ENCODE data around the gene CACNA1C. TPM values are rescaled to one million over a fixed set of nuclear protein-coding genes. Genes with fewer than 3 reads are reported as not detected.

CACNA1C gene
- total RNA-seq, 1 experiment from 2014 or later = 1.1 TPM

DNA sequence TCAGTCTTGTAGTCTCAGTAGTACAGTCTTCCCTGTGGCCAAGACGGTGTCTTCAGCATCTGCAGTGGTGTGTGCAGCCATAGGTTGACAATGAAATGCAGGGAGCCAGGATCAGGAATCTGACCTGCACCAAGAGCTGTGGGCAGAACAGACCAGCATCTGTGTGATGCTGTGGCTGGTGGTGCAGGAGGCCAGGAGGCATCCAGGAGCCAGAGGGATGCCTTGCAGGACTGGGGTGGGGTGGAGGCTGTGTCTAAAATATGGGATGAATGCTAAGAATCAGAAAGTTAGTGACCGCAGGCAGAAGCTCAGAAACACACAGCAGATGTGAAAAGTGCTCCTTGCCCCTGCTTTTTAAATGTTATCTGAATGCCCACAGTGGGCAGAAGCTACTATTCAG is 209.7 kb downstream of the CACNA1C start:
- Mint-ChIP-seq H3K4me3 (no peak overlapping the region), H3K27ac (no peak overlapping the region), H3K27me3 (ENCODE audit: low read depth) (no peaks in the 10 kb centered on the region), H3K36me3 (ENCODE audit: insufficient read depth in 1 of 3, low read depth in 3 of 3) (no peaks in the 10 kb centered on the region), H3K9me3 (peaks cover 0 to 3% of the 10 kb centered on the region in 2 experiments; a peak in 2 of 5 replicates), H3K4me1 (peaks cover 9 to 18% of the 10 kb centered on the region in 2 experiments)
- Histone ChIP-seq H3K18ac (ENCODE audit: insufficient read length, low read depth, low read length) (no peak overlapping the region), H3K4ac (ENCODE audit: low read depth, low read length) (no peak overlapping the region), H3K4me1 (ENCODE audit: insufficient read depth, low read length) (no peaks in the 10 kb centered on the region), H3K56ac (ENCODE audit: insufficient read length, low read depth, low read length) (no peak overlapping the region), H4K8ac (replicated peaks; ENCODE audit: insufficient read length, low read depth, low read length) (no peak overlapping the region), H4K20me1 (ENCODE audit: control insufficient read depth, insufficient read depth, insufficient read length) (no peaks in the 10 kb centered on the region), H2BK5ac (ENCODE audit: insufficient read length, low read length) (no peak overlapping the region), H2AK5ac (ENCODE audit: insufficient read length, low read length) (no peak overlapping the region), H2BK12ac (ENCODE audit: insufficient read length, low read depth, low read length) (no peak overlapping the region), H3K23me2 (ENCODE audit: insufficient read length, low read depth, low read length, poor library complexity, severe bottlenecking) (no peaks in the 10 kb centered on the region), H3T11ph (ENCODE audit: low read length) (no peak overlapping the region), H3K23ac (ENCODE audit: insufficient read length, low read depth, low read length) (no peak overlapping the region), H3K79me2 (ENCODE audit: insufficient read depth, low read length) (no peaks in the 10 kb centered on the region), H2BK15ac (ENCODE audit: low read depth, low read length) (no peak overlapping the region), H2BK120ac (ENCODE audit: low read depth, low read length, poor library complexity, severe bottlenecking) (no peak overlapping the region), H3K27ac (ENCODE audit: insufficient read length, low read depth, low read length) (no peak overlapping the region), H4K91ac (ENCODE audit: insufficient read length, low read depth, low read length) (no peak overlapping the region), H4K5ac (ENCODE audit: insufficient read length, low read depth, low read length) (no peak overlapping the region), H3K79me1 (ENCODE audit: insufficient read depth, low read depth, low read length, poor library complexity, severe bottlenecking) (no peaks in the 10 kb centered on the region), H3K9ac (ENCODE audit: extremely low read depth, insufficient read length, low read length) (no peak overlapping the region), H2AFZ (ENCODE audit: low read length) (no peak overlapping the region), H2BK20ac (ENCODE audit: low read depth, low read length, poor library complexity, severe bottlenecking) (no peak overlapping the region), H3K9me3 (ENCODE audit: control insufficient read depth, low read depth, low read length) (no peaks in the 10 kb centered on the region), H3K14ac (ENCODE audit: insufficient read depth, low read length) (no peak overlapping the region; the same call in 1 of the 2 replicates), H3K4me2 (ENCODE audit: insufficient read depth, insufficient read length, low read length) (no peak overlapping the region), H3K27me3 (ENCODE audit: insufficient read depth, low read length) (no peaks in the 10 kb centered on the region)
- no peak for DNase-seq
- no peak for TF ChIP-seq CTCF (conservative IDR thresholded peaks at IDR 0.05)
- no CpG with 5 or more reads among the region's 2 CpGs for WGBS (ENCODE audit: extremely low coverage, insufficient read length, low lambda C conversion rate)

Data from H9 (cell line).